Measurements from ENCODE around the gene ALKBH5.

DNA sequence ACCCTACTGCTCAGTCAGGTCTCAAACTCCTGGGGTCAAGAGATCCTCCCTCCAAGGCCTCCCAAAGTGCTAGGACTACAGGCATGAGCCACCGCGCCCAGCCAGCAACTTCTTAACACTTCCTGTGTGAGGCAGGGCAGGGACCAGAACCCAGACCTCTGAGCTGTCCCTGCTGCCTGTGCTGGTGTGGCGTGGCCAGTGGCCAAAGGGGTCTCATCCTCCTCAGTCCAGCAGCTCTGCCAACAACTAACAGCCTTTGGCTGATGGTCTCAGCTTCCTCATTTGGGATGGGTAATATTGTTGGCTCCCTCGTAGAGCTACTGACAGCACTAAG is 40.4 kb downstream of the ALKBH5 start:
- TF ChIP-seq, protein P1, sequence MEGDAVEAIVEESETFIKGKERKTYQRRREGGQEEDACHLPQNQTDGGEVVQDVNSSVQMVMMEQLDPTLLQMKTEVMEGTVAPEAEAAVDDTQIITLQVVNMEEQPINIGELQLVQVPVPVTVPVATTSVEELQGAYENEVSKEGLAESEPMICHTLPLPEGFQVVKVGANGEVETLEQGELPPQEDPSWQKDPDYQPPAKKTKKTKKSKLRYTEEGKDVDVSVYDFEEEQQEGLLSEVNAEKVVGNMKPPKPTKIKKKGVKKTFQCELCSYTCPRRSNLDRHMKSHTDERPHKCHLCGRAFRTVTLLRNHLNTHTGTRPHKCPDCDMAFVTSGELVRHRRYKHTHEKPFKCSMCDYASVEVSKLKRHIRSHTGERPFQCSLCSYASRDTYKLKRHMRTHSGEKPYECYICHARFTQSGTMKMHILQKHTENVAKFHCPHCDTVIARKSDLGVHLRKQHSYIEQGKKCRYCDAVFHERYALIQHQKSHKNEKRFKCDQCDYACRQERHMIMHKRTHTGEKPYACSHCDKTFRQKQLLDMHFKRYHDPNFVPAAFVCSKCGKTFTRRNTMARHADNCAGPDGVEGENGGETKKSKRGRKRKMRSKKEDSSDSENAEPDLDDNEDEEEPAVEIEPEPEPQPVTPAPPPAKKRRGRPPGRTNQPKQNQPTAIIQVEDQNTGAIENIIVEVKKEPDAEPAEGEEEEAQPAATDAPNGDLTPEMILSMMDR (IDR thresholded peaks at IDR 0.05; ENCODE audit: low read length): no peak
- no peak for TF ChIP-seq EZH2 (IDR thresholded peaks at IDR 0.05; ENCODE audit: borderline replicate concordance, low read length)

Data from OCI-LY1 (cell line).